H1 (cell line): ENCODE measurements around the gene UHMK1. TPM values are rescaled to one million over a fixed set of nuclear protein-coding genes. Genes with fewer than 3 reads are reported as not detected.

Experiments
- CTCF ChIA-PET: fragments of 300-600 bp; sonication (Branson Sonifier 250); formaldehyde crosslinking; loops from one replicate; lab custom pipeline; 2021; ENCODE audit not compliant: partially characterized antibody; lab: Charles Lee
- POLR2A ChIA-PET: fragments of 300-600 bp; sonication (Branson Sonifier 250); formaldehyde crosslinking; loops from one replicate; lab custom pipeline; 2021; ENCODE audit warnings: inconsistent platforms; ENCODE audit not compliant: partially characterized antibody; lab: Charles Lee
- DNase-seq, 2 experiments: peaks; one replicate each; pipeline versions ENCODE4 v3.0.0 to v3.0.0-alpha.2; 2010 to 2022; ENCODE audit warnings: low spot score in 2 of 2, low read depth in 1 of 2, mixed read lengths in 1 of 2
- FAIRE-seq: peaks from 2 replicates; lab custom pipeline; 2011; peaks lifted over from hg19 to GRCh38; lab: Jason Lieb, UNC
- H2AFZ ChIP-seq: 2 replicates; pipeline ENCODE4 v1.8.1; 2012; ENCODE audit warnings: low read length, inconsistent platforms
- H2AK5ac ChIP-seq: 2 replicates; pipeline ENCODE4 v1.6.1; 2013; ENCODE audit warnings: low read depth, low read length
- H2BK120ac ChIP-seq: replicated peaks from 2 replicates; pipeline ENCODE3; 2013; ENCODE audit warnings: low read depth, low read length, inconsistent platforms
- H2BK12ac ChIP-seq: 2 replicates; pipeline ENCODE4 v1.6.1; 2013; ENCODE audit warnings: low read depth, low read length
- H2BK15ac ChIP-seq: 2 replicates; pipeline ENCODE4 v1.6.1; 2013; ENCODE audit warnings: low read length
- H2BK20ac ChIP-seq: 2 replicates; pipeline ENCODE4 v1.6.1; 2013; ENCODE audit warnings: low read length
- H2BK5ac ChIP-seq: 2 replicates; pipeline ENCODE4 v1.6.1; 2013; ENCODE audit warnings: low read depth, low read length
- H3K14ac ChIP-seq: 2 replicates; pipeline ENCODE4 v1.6.1; 2013; ENCODE audit warnings: inconsistent platforms; ENCODE audit not compliant: insufficient read length
- H3K18ac ChIP-seq: 2 replicates; pipeline ENCODE4 v1.6.1; 2013; ENCODE audit warnings: low read length; ENCODE audit errors: extremely low read depth
- H3K23ac ChIP-seq: 2 replicates; pipeline ENCODE4 v1.6.1; 2013; ENCODE audit warnings: inconsistent platforms; ENCODE audit not compliant: insufficient read length
- H3K23me2 ChIP-seq: 2 replicates; pipeline ENCODE4 v1.6.1; 2013; ENCODE audit warnings: low read depth, low read length
- H3K27ac ChIP-seq: 2 replicates; pipeline ENCODE4 v1.6.1; 2011; ENCODE audit warnings: low read depth, low read length, inconsistent platforms
- H3K27me3 ChIP-seq, 4 experiments: replicated peaks in 1 of 4; 1 replicate in 1 of 4; 2 replicates in 3 of 4; pipeline versions ENCODE4 v1.6.1 to v1.8.1; 2011 to 2013; ENCODE audit warnings: low read length in 3 of 4, mild to moderate bottlenecking in 3 of 4, inconsistent platforms in 2 of 4, mixed read lengths in 2 of 4, moderate library complexity in 1 of 4; ENCODE audit not compliant: control insufficient read depth in 3 of 4, insufficient read depth in 3 of 4; ENCODE audit errors: extremely low read depth in 1 of 4
- H3K36me3 ChIP-seq, 4 experiments: 2 replicates each; pipeline versions ENCODE4 v1.6.1 to v1.8.1; 2011 to 2013; ENCODE audit warnings: mild to moderate bottlenecking in 4 of 4, low read length in 3 of 4, moderate library complexity in 2 of 4, control low read depth in 1 of 4, inconsistent platforms in 1 of 4; ENCODE audit not compliant: insufficient read depth in 4 of 4, control insufficient read depth in 2 of 4
- H3K4ac ChIP-seq: replicated peaks from 2 replicates; pipeline ENCODE3; 2013; ENCODE audit warnings: low read length, low read depth, mixed read lengths, inconsistent platforms; ENCODE audit not compliant: insufficient read length
- H3K4me1 ChIP-seq, 4 experiments: replicated peaks in 1 of 4; 1 replicate in 1 of 4; 2 replicates in 3 of 4; pipeline versions ENCODE4 v1.6.1 to v1.8.1; 2011 to 2013; ENCODE audit warnings: low read length in 3 of 4, inconsistent platforms in 2 of 4, mixed read lengths in 1 of 4; ENCODE audit not compliant: insufficient read depth in 4 of 4, control insufficient read depth in 3 of 4
- H3K4me2 ChIP-seq, 2 experiments: 2 replicates each; pipeline versions ENCODE4 v1.6.1 to v1.8.1; 2011 to 2013; ENCODE audit warnings: low read depth in 2 of 2, low read length in 2 of 2, control low read depth in 1 of 2, inconsistent platforms in 1 of 2, mild to moderate bottlenecking in 1 of 2; ENCODE audit not compliant: insufficient read depth in 1 of 2
- H3K4me3 ChIP-seq, 4 experiments: fragments of 200-600, 300-600 bp in 1 of 4; sonication (generic), shearing (Covaris generic), sonication (Bioruptor Twin) in 1 of 4; 2 replicates each; pipeline versions ENCODE4 v1.5.1 to v1.8.1; 2011 to 2016; ENCODE audit warnings: low read length in 4 of 4, low read depth in 3 of 4, control low read depth in 2 of 4, inconsistent platforms in 2 of 4, mild to moderate bottlenecking in 2 of 4, mixed read lengths in 1 of 4, moderate library complexity in 1 of 4; ENCODE audit not compliant: insufficient read depth in 2 of 4; ENCODE audit errors: extremely low read depth in 1 of 4
- H3K56ac ChIP-seq: replicated peaks from 2 replicates; pipeline ENCODE3; 2013; ENCODE audit warnings: low read depth, mild to moderate bottlenecking, mixed read lengths, low read length, inconsistent platforms; ENCODE audit not compliant: insufficient read length
- H3K79me1 ChIP-seq: 2 replicates; pipeline ENCODE4 v1.6.1; 2013; ENCODE audit warnings: low read depth, low read length, control low read depth
- H3K79me2 ChIP-seq, 2 experiments: 2 replicates each; pipeline versions ENCODE4 v1.6.1 to v1.8.1; 2012 to 2013; ENCODE audit warnings: low read length in 2 of 2, mild to moderate bottlenecking in 2 of 2, inconsistent platforms in 1 of 2; ENCODE audit not compliant: insufficient read depth in 2 of 2, control insufficient read depth in 1 of 2
- H3K9ac ChIP-seq, 4 experiments: replicated peaks in 1 of 4; 1 replicate in 1 of 4; 2 replicates in 3 of 4; pipeline versions ENCODE4 v1.6.1 to v1.8.1; 2011 to 2013; ENCODE audit warnings: low read depth in 3 of 4, low read length in 3 of 4, control low read depth in 2 of 4, mild to moderate bottlenecking in 2 of 4, moderate library complexity in 2 of 4, inconsistent platforms in 1 of 4; ENCODE audit errors: extremely low read depth in 1 of 4
- H3K9me3 ChIP-seq, 2 experiments: 2 replicates each; pipeline versions ENCODE4 v1.6.1 to v1.8.1; 2012 to 2013; ENCODE audit warnings: mild to moderate bottlenecking in 2 of 2, moderate library complexity in 2 of 2, control low read depth in 1 of 2, inconsistent platforms in 1 of 2, low read depth in 1 of 2, low read length in 1 of 2, mixed read lengths in 1 of 2; ENCODE audit not compliant: insufficient read depth in 2 of 2
- H4K20me1 ChIP-seq, 2 experiments: replicated peaks in 1 of 2; 2 replicates each; pipeline versions ENCODE3 to v1.8.1; 2011 to 2013; ENCODE audit warnings: inconsistent platforms in 2 of 2, low read length in 2 of 2, mild to moderate bottlenecking in 1 of 2; ENCODE audit not compliant: insufficient read depth in 2 of 2, control insufficient read depth in 1 of 2
- H4K5ac ChIP-seq: 2 replicates; pipeline ENCODE4 v1.6.1; 2013; ENCODE audit warnings: low read length, low read depth, mixed read lengths, inconsistent platforms; ENCODE audit not compliant: insufficient read length
- H4K8ac ChIP-seq: 2 replicates; pipeline ENCODE4 v1.8.0; 2013; ENCODE audit warnings: mild to moderate bottlenecking, moderate library complexity, low read length, inconsistent platforms; ENCODE audit not compliant: insufficient read depth; ENCODE audit errors: extremely low read depth
- H4K91ac ChIP-seq: replicated peaks from 2 replicates; pipeline ENCODE3; 2013; ENCODE audit warnings: low read length, mixed read lengths, inconsistent platforms; ENCODE audit not compliant: insufficient read length
- ASH2L ChIP-seq: fragments of 200-600, 300-600 bp; sonication (generic); IDR thresholded peaks from one replicate; pipeline ENCODE4 v1.7.1; 2017; ENCODE audit warnings: low read length
- CEBPB ChIP-seq: IDR thresholded peaks from 2 replicates; pipeline ENCODE4 v1.6.1; 2012; ENCODE audit warnings: low read depth, low read length
- EP300 ChIP-seq, 2 experiments: IDR thresholded peaks; 1 replicate in 1 of 2; 2 replicates in 1 of 2; pipeline ENCODE4 v1.6.1; 2011 to 2012; ENCODE audit warnings: low read depth in 2 of 2, low read length in 2 of 2, mild to moderate bottlenecking in 2 of 2, borderline replicate concordance in 1 of 2, inconsistent platforms in 1 of 2, moderate library complexity in 1 of 2
- FOSL1 ChIP-seq: IDR thresholded peaks from 2 replicates; pipeline ENCODE4 v1.6.1; 2011; ENCODE audit warnings: mild to moderate bottlenecking, low read depth, low read length, moderate library complexity; ENCODE audit not compliant: insufficient read depth
- MAX ChIP-seq: IDR thresholded peaks from 2 replicates; pipeline ENCODE4 v1.6.1; 2012; ENCODE audit warnings: inconsistent platforms
- SP1 ChIP-seq: IDR thresholded peaks from 2 replicates; pipeline ENCODE4 v1.6.1; 2011; ENCODE audit warnings: low read depth, low read length
- TAF1 ChIP-seq: IDR thresholded peaks from 2 replicates; pipeline ENCODE4 v1.6.1; 2011; ENCODE audit warnings: mild to moderate bottlenecking, low read depth, low read length
- TBP ChIP-seq: IDR thresholded peaks from 2 replicates; pipeline ENCODE4 v1.6.1; 2011; ENCODE audit warnings: low read depth, low read length, improper control_type of control experiment
- WGBS, 2 experiments: shearing (Covaris generic) in 1 of 2; methylation state at CpG; one replicate each; pipeline versions ENCODE4 v1.1.6 to v1.1.7; 2013 to 2015; ENCODE audit warnings: low lambda C conversion rate in 2 of 2, mixed read lengths in 2 of 2, inconsistent platforms in 1 of 2, low coverage in 1 of 2, missing lambda C conversion rate in 1 of 2; ENCODE audit not compliant: insufficient replicate concordance in 2 of 2, insufficient coverage in 1 of 2, insufficient read length in 1 of 2; ENCODE audit errors: extremely low coverage in 1 of 2, missing lambda C conversion rate in 1 of 2; 5-methylcytosine and 5-hydroxymethylcytosine counted together
- polyA plus RNA-seq, 7 experiments: library from polyadenylated mRNA; depleted of rRNA in 3 of 7; stranded (reverse) in 5 of 7; unstranded in 2 of 7; fragments of >200 nt in 5 of 7; fragments of 200-250 nt in 2 of 7; gene quantifications; 1 replicate in 5 of 7; 2 replicates in 1 of 7; 4 replicates in 1 of 7; pipeline versions ENCODE4 v1.2.1 to v1.2.3, GENCODE V29; 2011 to 2013; ENCODE audit warnings: missing spikeins in 2 of 7, mixed read lengths in 2 of 7
- total RNA-seq: library from RNA; stranded (reverse); fragmentation: NEBNext Ultra II Directional; extraction: Animal tissue kit (Norgen Biotek cat#: 25700); gene quantifications from 2 replicates; pipeline ENCODE4 v1.2.1, GENCODE V29; 2021

Gene UHMK1
- total and polyA plus RNA-seq, 2 of the 8 experiments (the other 6 are each of a cell fraction or from before 2014, with no cell fraction given): 4.6 to 16.1 TPM

- no peaks in the 10 kb centered on the region for H3K23me2 ChIP-seq
- ChIA-PET POLR2A (no interaction called here), CTCF (interaction anchor here (0.7 to 1.4 kb wide), 3 partner anchors 11 to 116 kb away, joined by 3 read pairs; no protein-coding TSS in a partner anchor)
- no peaks in the 10 kb centered on the region for H4K20me1 ChIP-seq
- no peak overlapping the region for H3K9ac ChIP-seq
- no peak overlapping the region for H2BK12ac ChIP-seq
- peaks cover 0 to 8% (median 4%) of the 10 kb centered on the region in 4 experiments; a peak in 4 of 7 replicates for H3K4me1 ChIP-seq
- no peak overlapping the region for H4K5ac ChIP-seq
- H3K4me3 ChIP-seq: peak overlapping the region in 1 of 4 experiments; percentile 11; a peak in 1 of 8 replicates
- H3K18ac ChIP-seq: no peak overlapping the region
- H3K14ac ChIP-seq: no peak overlapping the region
- peak overlapping the region; percentile 24 to 32; a peak in 3 of 4 replicates for H3K4me2 ChIP-seq
- H2BK15ac ChIP-seq: no peak overlapping the region
- no peaks in the 10 kb centered on the region for H3K79me1 ChIP-seq
- no peak overlapping the region for H2BK5ac ChIP-seq
- H4K91ac ChIP-seq: no peak overlapping the region
- no peak overlapping the region for H3K27ac ChIP-seq
- no peak overlapping the region for H3K23ac ChIP-seq
- no peaks in the 10 kb centered on the region for H3K79me2 ChIP-seq
- no peak overlapping the region for H3K4ac ChIP-seq
- no peak overlapping the region for H3K56ac ChIP-seq
- H2BK120ac ChIP-seq: no peak overlapping the region
- no peak overlapping the region for H2BK20ac ChIP-seq
- no peak overlapping the region for H4K8ac ChIP-seq
- peak; percentile 79 for FAIRE-seq
- 49% methylated on average over 6 of the region's 6 CpGs; no CpG with 5 or more reads in 1 of the 2 experiments for WGBS, 2 experiments
- H2AK5ac ChIP-seq: no peak overlapping the region
- no peaks in the 10 kb centered on the region for H3K36me3 ChIP-seq
- DNase-seq: no peak
- no peaks in the 10 kb centered on the region for H3K9me3 ChIP-seq
- H2AFZ ChIP-seq: no peak overlapping the region
- H3K27me3 ChIP-seq: no peaks in the 10 kb centered on the region
- TF ChIP-seq FOSL1 (no peak), TBP (no peak), CEBPB (0 out of 2 replicates have a peak, but pooled peaks have one; percentile 8), ASH2L (peak; percentile 60), MAX (peak; percentile 83), EP300 (IDR thresholded peaks at IDR 0.05; ENCODE audit: borderline replicate concordance in 1 of 2, low read depth in 2 of 2, low read length in 2 of 2) (peak in 1 of 2 experiments; percentile 72; a peak in 1 of 3 replicates), SP1 (peak; percentile 49; the same call in 1 of the 2 replicates), TAF1 (peak; percentile 59; the same call in 1 of the 2 replicates)
Measured at GRCh38 chr1:162471290-162471853, 26.2 kb upstream of the UHMK1 start.
